ENCODE data around the gene FRS2. TPM values are rescaled to one million over a fixed set of nuclear protein-coding genes. Genes with fewer than 3 reads are reported as not detected.

The FRS2 gene
- polyA plus RNA-seq, 1 donor from 2014 or later = 20.2 TPM

DNA sequence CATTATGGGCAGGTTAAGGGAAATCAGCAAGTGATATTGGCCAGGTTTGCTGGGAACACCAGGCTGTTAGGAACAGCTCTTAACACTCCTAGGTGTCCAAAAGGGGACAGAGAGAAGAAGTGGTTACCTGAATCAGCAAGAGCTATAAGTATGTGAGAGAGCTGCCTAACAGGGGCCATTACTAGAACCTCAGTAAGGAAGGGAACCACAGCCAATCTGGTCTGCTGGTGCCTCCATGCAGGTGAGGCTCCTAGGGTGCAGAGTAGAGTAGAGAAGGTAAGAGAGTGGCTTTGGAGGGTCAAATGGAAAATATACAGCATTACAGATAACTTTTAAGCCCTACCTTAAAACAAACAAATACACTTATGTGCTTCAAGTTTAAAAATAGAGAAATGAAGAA, 78.5 kb downstream of the FRS2 start:
- H3K27ac ChIP-seq (ENCODE audit: low read length) = no peak overlapping the region
- no peaks in the 10 kb centered on the region for H4K20me1 ChIP-seq (ENCODE audit: insufficient read depth)
- no peak overlapping the region for H2AFZ ChIP-seq (ENCODE audit: low read depth, low read length)
- H3K4me3 ChIP-seq (ENCODE audit: low read length) = no peak overlapping the region
- H3F3A ChIP-seq (ENCODE audit: insufficient read depth, low read length, poor library complexity, severe bottlenecking) = no peaks in the 10 kb centered on the region
- no peak for TF ChIP-seq MXI1 (conservative IDR thresholded peaks at IDR 0.05; ENCODE audit: poor library complexity, severe bottlenecking)
- no peak for TF ChIP-seq EZH2 (IDR thresholded peaks at IDR 0.05; ENCODE audit: borderline replicate concordance, insufficient read depth, low read length, poor library complexity, severe bottlenecking)
- TF ChIP-seq TAF1 (IDR thresholded peaks at IDR 0.05; ENCODE audit: low read depth) = no peak
- TF ChIP-seq EP300 (conservative IDR thresholded peaks at IDR 0.05; ENCODE audit: poor library complexity, severe bottlenecking) = no peak
- TF ChIP-seq, protein P1, sequence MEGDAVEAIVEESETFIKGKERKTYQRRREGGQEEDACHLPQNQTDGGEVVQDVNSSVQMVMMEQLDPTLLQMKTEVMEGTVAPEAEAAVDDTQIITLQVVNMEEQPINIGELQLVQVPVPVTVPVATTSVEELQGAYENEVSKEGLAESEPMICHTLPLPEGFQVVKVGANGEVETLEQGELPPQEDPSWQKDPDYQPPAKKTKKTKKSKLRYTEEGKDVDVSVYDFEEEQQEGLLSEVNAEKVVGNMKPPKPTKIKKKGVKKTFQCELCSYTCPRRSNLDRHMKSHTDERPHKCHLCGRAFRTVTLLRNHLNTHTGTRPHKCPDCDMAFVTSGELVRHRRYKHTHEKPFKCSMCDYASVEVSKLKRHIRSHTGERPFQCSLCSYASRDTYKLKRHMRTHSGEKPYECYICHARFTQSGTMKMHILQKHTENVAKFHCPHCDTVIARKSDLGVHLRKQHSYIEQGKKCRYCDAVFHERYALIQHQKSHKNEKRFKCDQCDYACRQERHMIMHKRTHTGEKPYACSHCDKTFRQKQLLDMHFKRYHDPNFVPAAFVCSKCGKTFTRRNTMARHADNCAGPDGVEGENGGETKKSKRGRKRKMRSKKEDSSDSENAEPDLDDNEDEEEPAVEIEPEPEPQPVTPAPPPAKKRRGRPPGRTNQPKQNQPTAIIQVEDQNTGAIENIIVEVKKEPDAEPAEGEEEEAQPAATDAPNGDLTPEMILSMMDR (IDR thresholded peaks at IDR 0.05; ENCODE audit: poor library complexity, severe bottlenecking) = no peak
- TF ChIP-seq, protein P2, sequence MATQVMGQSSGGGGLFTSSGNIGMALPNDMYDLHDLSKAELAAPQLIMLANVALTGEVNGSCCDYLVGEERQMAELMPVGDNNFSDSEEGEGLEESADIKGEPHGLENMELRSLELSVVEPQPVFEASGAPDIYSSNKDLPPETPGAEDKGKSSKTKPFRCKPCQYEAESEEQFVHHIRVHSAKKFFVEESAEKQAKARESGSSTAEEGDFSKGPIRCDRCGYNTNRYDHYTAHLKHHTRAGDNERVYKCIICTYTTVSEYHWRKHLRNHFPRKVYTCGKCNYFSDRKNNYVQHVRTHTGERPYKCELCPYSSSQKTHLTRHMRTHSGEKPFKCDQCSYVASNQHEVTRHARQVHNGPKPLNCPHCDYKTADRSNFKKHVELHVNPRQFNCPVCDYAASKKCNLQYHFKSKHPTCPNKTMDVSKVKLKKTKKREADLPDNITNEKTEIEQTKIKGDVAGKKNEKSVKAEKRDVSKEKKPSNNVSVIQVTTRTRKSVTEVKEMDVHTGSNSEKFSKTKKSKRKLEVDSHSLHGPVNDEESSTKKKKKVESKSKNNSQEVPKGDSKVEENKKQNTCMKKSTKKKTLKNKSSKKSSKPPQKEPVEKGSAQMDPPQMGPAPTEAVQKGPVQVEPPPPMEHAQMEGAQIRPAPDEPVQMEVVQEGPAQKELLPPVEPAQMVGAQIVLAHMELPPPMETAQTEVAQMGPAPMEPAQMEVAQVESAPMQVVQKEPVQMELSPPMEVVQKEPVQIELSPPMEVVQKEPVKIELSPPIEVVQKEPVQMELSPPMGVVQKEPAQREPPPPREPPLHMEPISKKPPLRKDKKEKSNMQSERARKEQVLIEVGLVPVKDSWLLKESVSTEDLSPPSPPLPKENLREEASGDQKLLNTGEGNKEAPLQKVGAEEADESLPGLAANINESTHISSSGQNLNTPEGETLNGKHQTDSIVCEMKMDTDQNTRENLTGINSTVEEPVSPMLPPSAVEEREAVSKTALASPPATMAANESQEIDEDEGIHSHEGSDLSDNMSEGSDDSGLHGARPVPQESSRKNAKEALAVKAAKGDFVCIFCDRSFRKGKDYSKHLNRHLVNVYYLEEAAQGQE (IDR thresholded peaks at IDR 0.05; ENCODE audit: borderline replicate concordance) = no peak
- TF ChIP-seq RAD21 (conservative IDR thresholded peaks at IDR 0.05) = no peak
- TF ChIP-seq POLR2AphosphoS5 (IDR thresholded peaks at IDR 0.05) = no peak
- TF ChIP-seq SMC3 (conservative IDR thresholded peaks at IDR 0.05; ENCODE audit: poor library complexity) = no peak
- no peaks in the 10 kb centered on the region for H3K9me3 ChIP-seq (ENCODE audit: low read length)
- no peaks in the 10 kb centered on the region for H3K27me3 ChIP-seq (ENCODE audit: insufficient read depth, low read depth, low read length)
- no peak overlapping the region for H3K4me2 ChIP-seq (ENCODE audit: low read length)
- H3K9me2 ChIP-seq (ENCODE audit: insufficient read depth, low read length) = no peaks in the 10 kb centered on the region
- H3K9ac ChIP-seq (ENCODE audit: low read length) = no peak overlapping the region
- no peaks in the 10 kb centered on the region for H3K36me3 ChIP-seq (ENCODE audit: insufficient read depth, low read length)
- H3K79me2 ChIP-seq (replicated peaks; ENCODE audit: insufficient read depth, low read length) = no peaks in the 10 kb centered on the region

DNA sequence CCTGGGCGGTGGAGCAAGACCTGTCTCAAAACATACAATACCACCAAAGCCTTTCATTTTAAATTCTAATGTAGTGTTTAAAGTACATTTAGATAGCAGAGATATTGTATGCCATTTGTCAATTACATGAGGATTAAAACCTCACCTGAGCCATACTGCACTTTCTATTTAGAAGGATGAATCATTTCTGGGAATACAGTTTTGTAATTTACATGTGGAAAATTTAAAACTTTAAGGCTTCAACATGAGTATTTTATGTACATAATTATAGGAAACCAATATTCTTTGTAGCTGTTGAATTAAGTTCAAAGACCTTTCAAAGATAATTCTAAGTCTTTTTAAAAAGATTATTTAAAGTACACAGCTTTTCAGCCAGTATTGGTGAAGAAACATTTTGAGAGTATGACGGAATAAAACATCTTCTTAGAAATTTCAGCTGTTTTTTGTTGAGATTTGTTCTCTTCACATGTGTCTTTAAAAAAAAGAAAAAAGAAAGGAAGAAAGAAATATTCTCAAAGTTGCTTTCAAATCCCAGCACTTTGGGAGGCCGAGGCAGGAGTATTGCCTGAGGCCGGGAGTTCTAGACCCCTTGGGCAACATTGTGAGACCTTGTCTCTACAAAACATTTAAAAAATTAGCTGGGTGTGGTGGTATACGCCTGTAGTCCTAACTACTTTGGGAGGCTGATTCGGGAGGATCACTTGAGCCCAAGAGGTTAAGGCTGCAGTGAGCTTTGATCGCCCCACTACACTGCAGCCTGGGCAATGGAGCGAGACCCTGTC, 80.6 kb downstream of the FRS2 start:
- no peaks in the 10 kb centered on the region for H3K79me2 ChIP-seq (replicated peaks; ENCODE audit: insufficient read depth, low read length)
- no peak for TF ChIP-seq EP300 (conservative IDR thresholded peaks at IDR 0.05; ENCODE audit: poor library complexity, severe bottlenecking)
- no peak overlapping the region for H3K4me3 ChIP-seq (ENCODE audit: low read length)

More for the DNA sequence above, 80.6 kb downstream of the FRS2 start:
- H3K27ac ChIP-seq (ENCODE audit: low read length) = no peak overlapping the region
- no peaks in the 10 kb centered on the region for H4K20me1 ChIP-seq (ENCODE audit: insufficient read depth)
- H3K9ac ChIP-seq (ENCODE audit: low read length) = no peak overlapping the region
- no peaks in the 10 kb centered on the region for H3F3A ChIP-seq (ENCODE audit: insufficient read depth, low read length, poor library complexity, severe bottlenecking)
- H3K9me3 ChIP-seq (ENCODE audit: low read length) = no peaks in the 10 kb centered on the region
- H3K4me2 ChIP-seq (ENCODE audit: low read length) = no peak overlapping the region
- H3K9me2 ChIP-seq (ENCODE audit: insufficient read depth, low read length) = no peaks in the 10 kb centered on the region
- no peaks in the 10 kb centered on the region for H3K36me3 ChIP-seq (ENCODE audit: insufficient read depth, low read length)
- H3K27me3 ChIP-seq (ENCODE audit: insufficient read depth, low read depth, low read length) = no peaks in the 10 kb centered on the region
- H2AFZ ChIP-seq (ENCODE audit: low read depth, low read length) = no peak overlapping the region

Measured in neural cell (in vitro differentiated cells).